Amniotic stem cell (primary cell): Measurements from ENCODE around the gene SPARCL1.
"Not testable (repeated sequence)": the region's sequence is repeated elsewhere in the genome, so short reads cannot be mapped to it uniquely, and the experiment has no call there.

Experiments used
- DNase-seq: peaks from one replicate; lab custom pipeline; 2025; lab: John Stamatoyannopoulos, UW

SPARCL1 gene

DNA sequence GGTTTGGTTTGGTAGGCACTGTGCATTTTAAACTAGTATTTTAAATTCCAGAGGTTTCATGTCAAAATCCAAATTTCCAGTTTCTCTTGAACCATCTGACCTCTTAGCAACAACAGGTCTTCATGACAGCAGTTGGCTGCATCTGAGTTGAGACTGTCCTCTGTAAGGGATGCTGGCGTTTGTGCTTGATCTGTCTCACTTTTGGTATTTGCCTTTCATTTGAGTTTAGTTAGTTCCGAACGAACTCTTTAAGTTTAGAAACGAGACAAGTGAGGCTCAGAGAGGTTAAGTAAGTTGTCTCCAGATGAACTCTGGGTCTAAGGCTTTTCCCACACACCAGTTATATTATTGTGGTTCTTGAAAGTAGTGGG lies 29.1 kb downstream of the SPARCL1 start:
- no peak for DNase-seq

DNA sequence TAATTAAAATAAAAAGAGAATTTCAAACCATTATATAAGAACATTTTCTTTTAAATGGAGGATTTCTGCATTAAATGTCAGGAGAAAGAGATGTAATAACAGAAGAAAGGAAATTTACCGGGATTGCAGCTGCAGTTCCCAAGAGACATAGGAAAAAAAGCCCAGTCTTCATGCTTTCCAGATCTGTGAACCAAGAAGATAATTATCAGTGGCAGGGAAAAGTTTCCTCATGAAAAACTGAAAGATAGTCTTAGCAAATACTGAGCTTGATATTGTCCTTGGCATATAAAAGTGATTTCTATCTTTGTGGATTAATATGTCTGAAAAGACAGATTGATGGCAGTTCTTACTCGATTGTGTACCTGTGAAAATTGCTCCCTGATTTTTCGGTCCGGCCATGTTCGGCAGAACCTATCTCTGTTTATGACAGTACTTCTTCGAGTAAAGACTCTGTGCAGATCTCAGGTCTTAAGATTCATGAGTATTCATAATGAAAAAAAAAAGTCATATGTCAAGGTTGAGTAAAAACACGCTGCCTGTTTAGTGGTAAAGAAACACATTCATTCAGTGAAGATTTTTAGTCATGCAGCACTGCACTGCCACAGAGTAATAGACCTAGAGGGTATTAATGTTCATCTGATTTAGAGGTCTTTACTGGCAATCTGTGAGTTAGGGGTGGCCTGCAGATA lies 29.6 kb downstream of the SPARCL1 start:
- no peak for DNase-seq

DNA sequence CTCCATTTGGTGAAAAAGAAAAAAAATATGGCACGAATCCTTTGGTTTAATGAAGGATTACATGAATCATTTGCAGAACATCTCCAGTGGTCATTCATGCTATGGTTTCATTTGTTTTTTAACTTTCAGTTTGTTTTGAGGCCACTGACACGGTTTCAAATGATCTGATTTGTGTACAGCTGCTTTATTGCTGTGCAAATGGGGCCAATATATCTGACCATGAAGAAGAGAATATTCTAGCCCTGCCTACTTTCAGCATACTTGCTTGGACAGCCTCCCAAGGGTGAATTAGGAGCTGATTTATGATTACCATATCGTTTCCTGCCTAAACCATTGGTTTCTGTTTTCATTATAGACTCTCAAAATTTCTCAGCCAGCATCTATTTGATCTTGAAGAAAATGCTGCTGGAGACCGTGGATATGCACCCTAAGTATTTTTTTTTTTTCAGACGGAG lies 30.7 kb downstream of the SPARCL1 start:
- DNase-seq = peak; percentile 18

GRCh38 chr4:87497578-87497977 lies 31.6 kb downstream of the SPARCL1 start:
- no peak for DNase-seq

DNA sequence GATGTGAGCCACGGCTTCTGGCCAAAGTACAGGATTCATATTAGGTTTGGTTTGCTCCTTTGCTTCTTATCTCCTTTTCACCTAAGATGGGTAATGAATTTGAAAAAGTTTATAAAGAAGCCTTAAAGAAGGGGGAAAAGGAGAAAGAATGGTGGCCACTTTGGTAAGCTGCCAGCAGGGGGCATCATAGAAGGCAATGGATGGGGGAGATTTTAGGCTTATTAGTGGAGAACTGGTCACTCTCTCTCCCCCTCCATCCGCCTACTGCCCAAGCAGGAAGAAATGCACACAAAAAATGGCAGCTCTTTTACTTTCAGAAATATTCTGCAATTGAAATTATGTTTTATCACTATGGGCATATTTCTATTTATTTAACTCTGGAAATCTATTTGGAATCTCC lies 32.0 kb downstream of the SPARCL1 start:
- no peak for DNase-seq

- no peak for DNase-seq
Measured at GRCh38 chr4:87493115-87493514, 36.1 kb downstream of the SPARCL1 start.

DNA sequence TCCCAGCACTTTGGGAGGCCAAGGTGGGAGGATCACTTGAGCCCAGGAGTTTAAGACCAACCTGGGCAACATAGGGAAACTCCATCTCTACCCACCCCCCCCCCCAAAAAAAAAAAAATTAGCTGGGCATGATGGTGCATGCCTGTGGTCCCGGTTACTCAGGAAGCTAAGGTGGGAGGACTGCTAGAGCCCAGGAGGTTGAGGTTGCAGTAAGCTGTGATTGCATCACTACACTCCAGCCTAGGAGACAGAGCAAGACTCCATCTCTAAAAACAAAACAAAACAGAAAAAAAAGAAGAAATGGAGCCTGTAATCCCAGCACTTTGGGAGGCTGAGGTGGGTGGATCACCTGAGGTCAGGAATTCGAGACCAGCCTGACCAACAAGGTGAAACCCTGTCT lies 37.3 kb downstream of the SPARCL1 start:
- DNase-seq = not testable (repeated sequence)

- DNase-seq = no peak
Measured at GRCh38 chr4:87491436-87491835, 37.7 kb downstream of the SPARCL1 start.

DNA sequence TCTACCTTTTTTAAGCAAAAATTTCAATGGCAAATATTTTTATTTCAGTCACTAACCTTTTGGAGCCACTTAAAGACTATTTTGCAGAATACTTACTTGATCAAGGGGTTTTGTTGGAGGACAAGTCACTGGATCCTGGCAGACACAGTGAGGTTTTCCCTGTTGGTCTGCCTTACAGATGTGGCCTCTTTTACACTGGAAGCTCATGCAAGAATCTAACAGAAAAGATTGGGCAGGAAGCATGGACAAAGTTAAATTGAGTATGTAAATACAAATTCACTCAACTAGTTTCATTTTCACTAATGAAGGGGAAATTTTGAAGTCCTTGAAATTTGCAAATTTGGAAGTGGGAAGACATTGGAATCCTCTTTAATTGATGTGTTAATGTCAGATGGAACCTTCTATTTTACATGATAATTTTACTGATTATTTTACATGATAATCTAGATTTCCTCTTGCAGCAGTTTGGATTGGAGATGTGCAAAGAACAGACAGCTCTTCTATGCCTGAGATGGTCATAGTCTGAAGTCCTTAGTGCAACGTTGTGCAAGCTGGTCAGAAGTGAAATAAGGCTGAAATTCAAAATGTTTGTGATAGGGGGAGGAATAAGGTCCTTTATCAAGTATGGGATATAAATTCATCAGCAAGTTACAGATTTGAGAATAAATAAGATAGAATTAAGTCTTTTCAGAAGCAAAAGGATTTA lies 38.4 kb downstream of the SPARCL1 start:
- DNase-seq = no peak

DNA sequence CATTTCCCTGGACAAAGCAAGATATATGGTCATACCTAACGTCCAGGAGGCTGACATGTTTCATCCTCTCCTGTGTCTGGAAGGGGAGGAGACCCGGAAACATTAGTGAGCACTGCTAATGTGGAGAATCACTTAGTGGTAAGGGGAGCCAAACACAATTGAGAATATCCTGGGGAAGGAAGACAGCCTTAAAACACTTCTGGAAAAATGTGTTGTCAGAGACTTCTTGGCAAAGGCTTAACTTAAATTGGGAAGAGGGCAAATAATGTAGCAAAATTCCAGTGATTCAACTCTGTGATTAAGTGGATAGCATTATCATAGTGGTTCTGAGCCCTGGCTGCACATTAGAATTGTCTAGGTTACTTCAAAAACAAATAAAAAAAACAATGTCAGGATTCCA lies 39.5 kb downstream of the SPARCL1 start:
- DNase-seq = no peak

DNA sequence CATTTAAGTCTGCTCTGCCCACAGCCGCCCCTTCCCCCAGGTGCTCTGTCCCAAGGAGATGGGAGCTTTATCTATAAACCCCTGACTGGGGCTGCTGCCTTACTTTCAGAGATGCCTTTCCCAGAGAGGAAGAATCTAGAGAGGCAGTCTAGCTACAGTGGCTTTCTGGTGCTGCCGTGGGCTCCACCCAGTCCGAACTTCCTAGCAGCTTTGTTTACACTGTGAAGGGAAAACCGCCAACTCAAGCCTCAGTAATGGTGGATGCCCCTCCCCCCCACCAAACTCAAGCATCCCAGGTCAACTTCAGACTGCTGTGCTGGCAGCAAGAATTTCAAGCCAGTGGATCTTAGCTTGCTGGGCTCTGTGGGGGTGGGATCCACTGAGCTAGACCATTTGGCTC lies 40.5 kb downstream of the SPARCL1 start:
- DNase-seq = not testable (repeated sequence)

DNA sequence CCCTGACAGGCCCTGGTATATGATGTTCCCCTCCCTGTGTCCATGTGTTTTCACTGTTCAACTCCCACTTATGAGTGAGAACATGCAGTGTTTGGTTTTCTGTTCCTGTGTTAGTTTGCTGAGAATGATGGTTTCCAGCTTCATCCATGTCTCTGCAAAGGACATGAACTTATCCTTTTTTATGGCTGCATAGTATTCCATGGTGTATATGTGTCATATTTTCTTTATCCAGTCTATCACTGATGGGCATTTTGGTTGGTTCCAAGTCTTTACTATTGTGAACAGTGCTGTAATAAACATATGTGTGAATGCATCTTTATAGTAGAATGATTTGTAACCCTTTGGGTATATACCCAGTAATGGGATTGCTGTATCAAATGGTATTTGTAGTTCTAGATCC lies 45.9 kb downstream of the SPARCL1 start:
- DNase-seq = not testable (repeated sequence)

DNA sequence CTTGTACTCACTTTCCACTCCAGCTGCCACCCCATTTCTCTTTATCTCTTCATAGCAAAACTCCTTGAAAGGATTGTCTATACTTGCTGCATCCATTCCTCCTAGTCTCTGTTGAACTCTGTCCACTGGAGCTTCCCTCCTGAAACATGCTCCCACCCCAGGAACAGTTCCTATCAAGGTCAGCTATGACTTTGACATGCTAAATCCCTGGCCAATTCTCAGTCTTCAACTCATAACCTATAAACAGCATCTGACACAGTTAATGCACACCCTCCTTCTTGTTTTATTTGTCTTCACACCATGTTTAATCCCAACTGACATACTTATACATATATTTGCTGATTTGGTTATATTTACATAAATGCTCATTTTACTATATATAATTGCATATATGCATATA lies 47.8 kb downstream of the SPARCL1 start:
- no peak for DNase-seq

DNA sequence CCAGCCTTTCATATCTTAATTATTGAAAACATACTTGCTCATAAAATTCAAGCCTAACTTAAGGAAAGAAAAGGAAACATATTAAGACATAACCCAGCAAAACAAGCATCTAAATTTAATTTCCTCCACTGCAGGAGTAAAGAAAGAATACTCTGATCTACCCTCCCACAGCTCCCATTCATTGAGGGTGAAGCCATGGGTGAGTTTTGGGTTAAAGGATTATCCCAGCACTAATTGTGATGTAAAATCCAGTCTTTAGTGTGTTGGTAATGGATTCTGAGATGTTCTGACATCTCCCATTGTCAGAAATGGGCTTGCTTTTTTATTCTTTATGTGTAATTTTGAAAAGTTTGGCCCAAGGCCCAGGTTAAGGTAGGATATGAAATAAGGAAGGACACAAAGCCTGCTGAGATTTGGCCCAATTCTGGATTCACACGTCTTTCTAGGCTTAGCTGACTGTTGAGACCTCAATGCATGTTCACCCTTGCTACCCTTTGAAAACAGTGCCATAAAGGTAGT lies 50.4 kb downstream of the SPARCL1 start:
- no peak for DNase-seq

GRCh38 chr4:87476934-87477333 lies 52.2 kb downstream of the SPARCL1 start:
- DNase-seq = no peak

DNA sequence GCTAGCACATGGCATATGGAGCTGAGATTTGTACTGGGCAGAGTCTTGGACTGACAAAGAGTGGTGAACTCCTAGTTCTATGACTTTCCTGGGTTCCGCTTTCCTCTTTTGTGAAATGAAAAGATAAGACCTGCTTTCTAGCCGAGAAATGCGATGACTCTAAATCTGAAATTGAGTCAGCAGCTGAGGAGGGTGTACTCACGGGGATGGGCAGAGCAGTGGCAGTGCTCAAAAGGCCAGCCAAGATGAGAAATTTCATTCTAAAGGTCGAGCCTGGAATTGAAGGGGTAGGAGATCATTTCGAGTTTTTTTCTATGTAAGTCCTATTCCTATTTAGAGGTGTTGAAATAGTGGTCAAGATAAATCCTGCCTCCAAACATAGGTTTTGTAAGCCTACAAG lies 59.8 kb downstream of the SPARCL1 start:
- no peak for DNase-seq

DNA sequence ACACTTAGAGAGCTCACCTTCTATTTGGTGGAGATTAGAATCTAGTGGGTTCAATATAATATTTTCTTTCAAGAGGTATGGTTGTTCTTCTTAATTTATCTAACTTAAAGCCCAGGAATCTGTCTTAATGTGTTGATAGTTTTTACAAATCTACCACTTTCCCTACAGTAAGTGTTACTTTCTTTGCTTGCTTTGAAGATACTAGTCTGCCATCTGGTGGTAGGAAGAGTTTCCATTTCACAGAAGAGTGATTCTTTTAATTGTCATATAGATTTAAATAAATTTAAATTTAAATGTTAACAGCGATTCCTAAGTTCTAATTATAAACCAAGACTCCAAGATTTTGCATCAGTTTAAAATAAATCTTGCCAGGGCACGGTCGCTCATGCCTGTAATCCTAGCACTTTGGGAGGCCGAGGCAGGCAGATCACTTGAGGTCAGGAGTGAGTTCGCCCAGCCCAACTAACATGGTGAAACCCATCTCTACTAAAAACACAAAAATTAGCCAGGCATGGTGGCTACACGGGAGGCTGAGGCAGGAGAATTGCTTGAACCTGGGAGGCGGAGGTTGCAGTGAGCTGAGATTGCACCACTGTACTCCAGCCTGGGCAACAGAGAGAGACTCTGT lies 63.3 kb downstream of the SPARCL1 start:
- DNase-seq = peak; percentile 49

DNA sequence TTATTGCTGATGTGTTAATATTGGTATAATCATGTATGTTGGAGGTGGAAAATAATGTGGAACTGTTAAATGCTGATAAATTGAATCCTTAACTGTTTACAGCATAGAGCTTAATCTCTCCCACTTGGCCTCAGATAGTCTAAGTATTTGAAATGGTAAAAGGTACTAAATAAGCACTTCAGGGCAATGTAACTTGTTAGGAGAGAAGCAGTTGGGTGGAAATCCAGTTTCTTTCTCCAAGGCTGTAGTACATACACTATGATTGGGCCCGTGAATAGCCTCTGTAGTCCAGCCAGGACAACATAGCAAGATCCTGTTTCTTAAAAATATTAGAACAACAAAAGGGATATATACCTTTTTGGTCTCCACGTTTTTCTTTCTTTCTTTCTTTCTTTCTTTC lies 67.1 kb downstream of the SPARCL1 start:
- no peak for DNase-seq

- no peak for DNase-seq
Measured at GRCh38 chr4:87461281-87461700, 67.9 kb downstream of the SPARCL1 start.

- DNase-seq = no peak
Measured at GRCh38 chr4:87458913-87459312, 70.3 kb downstream of the SPARCL1 start.

GRCh38 chr4:87451537-87451936 lies 77.6 kb downstream of the SPARCL1 start:
- no peak for DNase-seq

- not testable (repeated sequence) for DNase-seq
Measured at GRCh38 chr4:87446375-87446774, 82.8 kb downstream of the SPARCL1 start.

- DNase-seq = no peak
Measured at GRCh38 chr4:87445964-87446363, 83.2 kb downstream of the SPARCL1 start.
